ENCODE results near the gene DPT. TPM values are rescaled to one million over a fixed set of nuclear protein-coding genes. Genes with fewer than 3 reads are reported as not detected.

The DPT gene
- total and polyA plus RNA-seq, 2 donors from 2014 or later = 2.6 to 4.8 TPM

DNA sequence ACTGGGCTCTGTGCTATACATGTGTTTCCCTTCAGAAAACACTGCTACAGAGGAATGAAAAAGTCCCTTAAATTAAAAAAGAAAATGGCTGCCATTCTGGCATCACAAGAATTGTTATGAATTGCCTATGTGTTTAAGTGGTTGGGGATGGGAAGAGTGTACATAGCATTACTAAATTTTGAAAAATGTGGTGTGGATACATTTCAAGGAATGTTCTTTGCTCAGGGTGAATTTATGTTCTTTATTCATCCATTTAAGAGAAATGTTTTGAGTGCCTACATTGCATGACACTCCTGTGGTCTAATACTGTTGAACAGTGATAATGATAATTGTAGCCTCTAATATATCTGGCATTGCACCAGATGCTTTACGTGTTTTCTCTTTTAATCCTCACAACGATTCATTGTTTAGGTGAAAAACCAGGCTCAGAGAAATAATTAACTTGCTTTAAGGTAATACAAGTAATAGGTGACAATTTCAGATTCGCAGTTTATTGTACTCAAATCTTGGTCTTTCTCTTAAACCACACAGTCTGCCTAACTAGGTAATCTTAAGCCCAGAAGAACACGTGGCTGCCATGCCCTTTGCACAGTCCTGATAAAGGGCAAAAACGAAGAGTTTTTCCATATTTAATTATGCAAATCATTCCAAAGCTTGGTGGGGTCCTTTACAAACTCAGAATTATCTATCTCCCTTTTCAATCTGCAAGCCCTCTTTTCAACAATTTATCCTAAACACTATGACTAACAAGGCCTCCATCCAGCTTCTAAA is 31.5 kb downstream of the DPT start:
- Histone ChIP-seq H3K4me1 (ENCODE audit: control insufficient read depth in 2 of 3, insufficient read depth in 2 of 3, low read depth in 1 of 3, low read length in 3 of 3) (peaks cover 0 to 8% (median 7%) of the 10 kb centered on the region in 3 donors), H3K27me3 (ENCODE audit: control insufficient read depth, insufficient read depth, low read length) (no peaks in the 10 kb centered on the region), H3K4me3 (ENCODE audit: low read length in 3 of 3) (no peak overlapping the region), H3K27ac (ENCODE audit: low read depth in 2 of 2, low read length in 2 of 2) (no peak overlapping the region), H3K9ac (ENCODE audit: low read length in 3 of 3) (no peak overlapping the region), H3K9me3 (ENCODE audit: control insufficient read depth in 2 of 3, insufficient read depth in 1 of 3, low read length in 3 of 3) (no peaks in the 10 kb centered on the region), H3K36me3 (ENCODE audit: control insufficient read depth in 2 of 3, insufficient read depth in 3 of 3, low read length in 3 of 3) (no peaks in the 10 kb centered on the region)
- TF ChIP-seq, protein P1, sequence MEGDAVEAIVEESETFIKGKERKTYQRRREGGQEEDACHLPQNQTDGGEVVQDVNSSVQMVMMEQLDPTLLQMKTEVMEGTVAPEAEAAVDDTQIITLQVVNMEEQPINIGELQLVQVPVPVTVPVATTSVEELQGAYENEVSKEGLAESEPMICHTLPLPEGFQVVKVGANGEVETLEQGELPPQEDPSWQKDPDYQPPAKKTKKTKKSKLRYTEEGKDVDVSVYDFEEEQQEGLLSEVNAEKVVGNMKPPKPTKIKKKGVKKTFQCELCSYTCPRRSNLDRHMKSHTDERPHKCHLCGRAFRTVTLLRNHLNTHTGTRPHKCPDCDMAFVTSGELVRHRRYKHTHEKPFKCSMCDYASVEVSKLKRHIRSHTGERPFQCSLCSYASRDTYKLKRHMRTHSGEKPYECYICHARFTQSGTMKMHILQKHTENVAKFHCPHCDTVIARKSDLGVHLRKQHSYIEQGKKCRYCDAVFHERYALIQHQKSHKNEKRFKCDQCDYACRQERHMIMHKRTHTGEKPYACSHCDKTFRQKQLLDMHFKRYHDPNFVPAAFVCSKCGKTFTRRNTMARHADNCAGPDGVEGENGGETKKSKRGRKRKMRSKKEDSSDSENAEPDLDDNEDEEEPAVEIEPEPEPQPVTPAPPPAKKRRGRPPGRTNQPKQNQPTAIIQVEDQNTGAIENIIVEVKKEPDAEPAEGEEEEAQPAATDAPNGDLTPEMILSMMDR (IDR thresholded peaks at IDR 0.05; ENCODE audit: borderline replicate concordance, extremely low read depth, insufficient read depth) = no peak
- intact Hi-C loops (cut with DNase I) = no loop called here
- DNase-seq = no peak
- no peak for FAIRE-seq

DNA sequence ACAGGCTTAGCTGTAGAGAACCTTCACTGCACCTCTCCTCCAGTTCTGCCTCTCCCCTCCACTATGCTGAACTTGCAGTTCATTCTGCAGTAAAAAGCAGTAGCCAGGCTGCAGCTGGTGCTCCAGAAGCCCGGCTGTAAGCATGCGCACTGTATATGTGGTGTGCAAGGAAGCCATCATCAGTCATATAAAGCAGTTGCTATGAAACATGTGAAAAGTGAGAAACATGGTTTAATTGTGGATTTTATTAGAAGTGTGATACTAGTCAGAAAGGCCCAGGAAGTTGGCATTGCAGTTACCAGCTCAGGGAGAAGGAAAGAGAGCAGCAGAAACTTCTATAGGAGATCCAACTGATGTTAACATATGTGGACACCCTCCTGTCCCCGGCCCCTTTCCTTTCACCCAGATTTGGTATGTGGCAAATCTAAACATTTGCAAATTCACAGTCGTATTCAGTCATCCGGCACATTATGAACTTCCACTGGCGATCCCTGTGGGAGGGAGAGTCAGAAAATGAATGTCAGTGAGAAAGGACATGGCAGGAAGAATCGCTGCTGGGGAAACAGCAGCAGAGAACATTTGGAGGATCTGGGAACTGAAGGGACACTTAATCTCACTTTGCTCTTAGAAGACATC is 32.8 kb downstream of the DPT start:
- FAIRE-seq = no peak
- no peak for DNase-seq
- Histone ChIP-seq H3K27ac (ENCODE audit: low read depth in 2 of 2, low read length in 2 of 2) (no peak overlapping the region), H3K27me3 (ENCODE audit: control insufficient read depth, insufficient read depth, low read length) (no peaks in the 10 kb centered on the region), H3K4me1 (ENCODE audit: control insufficient read depth in 2 of 3, insufficient read depth in 2 of 3, low read depth in 1 of 3, low read length in 3 of 3) (peaks cover 0 to 8% (median 7%) of the 10 kb centered on the region in 3 donors), H3K9me3 (ENCODE audit: control insufficient read depth in 2 of 3, insufficient read depth in 1 of 3, low read length in 3 of 3) (no peaks in the 10 kb centered on the region), H3K4me3 (ENCODE audit: low read length in 3 of 3) (no peak overlapping the region), H3K36me3 (ENCODE audit: control insufficient read depth in 2 of 3, insufficient read depth in 3 of 3, low read length in 3 of 3) (no peaks in the 10 kb centered on the region), H3K9ac (ENCODE audit: low read length in 3 of 3) (no peak overlapping the region)
- TF ChIP-seq, protein P1 (IDR thresholded peaks at IDR 0.05; ENCODE audit: borderline replicate concordance, extremely low read depth, insufficient read depth) = no peak
- intact Hi-C loops (cut with DNase I) = no loop called here

DNA sequence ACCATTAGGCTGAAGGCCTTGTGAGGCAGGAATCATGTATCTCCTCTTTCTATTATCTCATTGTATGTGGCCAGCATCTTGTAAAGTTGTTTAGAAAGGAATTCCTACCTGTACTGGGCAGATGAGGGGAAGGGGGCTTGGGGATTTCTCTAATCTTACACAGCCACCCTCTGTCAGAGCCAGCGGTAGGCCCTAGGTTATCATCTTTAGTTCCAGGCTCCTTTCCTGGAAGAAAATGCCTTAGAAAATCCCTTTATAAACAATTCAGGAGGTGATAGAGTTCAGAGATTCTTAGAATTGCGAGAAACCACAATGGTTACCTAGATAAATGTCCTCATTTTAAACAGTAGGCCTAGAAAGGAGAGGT is 35.2 kb downstream of the DPT start:
- DNase-seq = no peak
- no peaks in the 10 kb centered on the region for H3K9me3 ChIP-seq (ENCODE audit: control insufficient read depth in 2 of 3, insufficient read depth in 1 of 3, low read length in 3 of 3)
- no peak overlapping the region for H3K9ac ChIP-seq (ENCODE audit: low read length in 3 of 3)
- TF ChIP-seq, protein P1 (IDR thresholded peaks at IDR 0.05; ENCODE audit: borderline replicate concordance, extremely low read depth, insufficient read depth) = no peak
- no peaks in the 10 kb centered on the region for H3K27me3 ChIP-seq (ENCODE audit: control insufficient read depth, insufficient read depth, low read length)
- H3K36me3 ChIP-seq (ENCODE audit: control insufficient read depth in 2 of 3, insufficient read depth in 3 of 3, low read length in 3 of 3) = no peaks in the 10 kb centered on the region
- peaks cover 0 to 7% (median 6%) of the 10 kb centered on the region in 3 donors for H3K4me1 ChIP-seq (ENCODE audit: control insufficient read depth in 2 of 3, insufficient read depth in 2 of 3, low read depth in 1 of 3, low read length in 3 of 3)
- H3K4me3 ChIP-seq (ENCODE audit: low read length in 3 of 3) = no peak overlapping the region
- intact Hi-C loops (cut with DNase I) = no loop called here
- FAIRE-seq = no peak
- peak overlapping the region; percentile 44 to 49 for H3K27ac ChIP-seq (ENCODE audit: low read depth in 2 of 2, low read length in 2 of 2)

Data from kidney (tissue), 14 donors.